ENCODE results near the gene SBK3. TPM values are rescaled to one million over a fixed set of nuclear protein-coding genes. Genes with fewer than 3 reads are reported as not detected.

The SBK3 gene
- total RNA-seq, 1 donor from 2014 or later, result not detected

- TF ChIP-seq CTCF (IDR thresholded peaks at IDR 0.05; ENCODE audit: unreplicated experiment), result no peak
- H3K4me3 Mint-ChIP-seq (ENCODE audit: low read depth), result no peak overlapping the region
These were observed 8.2 kb upstream of the SBK3 start for GRCh38 chr19:55553217-55554182.

DNA sequence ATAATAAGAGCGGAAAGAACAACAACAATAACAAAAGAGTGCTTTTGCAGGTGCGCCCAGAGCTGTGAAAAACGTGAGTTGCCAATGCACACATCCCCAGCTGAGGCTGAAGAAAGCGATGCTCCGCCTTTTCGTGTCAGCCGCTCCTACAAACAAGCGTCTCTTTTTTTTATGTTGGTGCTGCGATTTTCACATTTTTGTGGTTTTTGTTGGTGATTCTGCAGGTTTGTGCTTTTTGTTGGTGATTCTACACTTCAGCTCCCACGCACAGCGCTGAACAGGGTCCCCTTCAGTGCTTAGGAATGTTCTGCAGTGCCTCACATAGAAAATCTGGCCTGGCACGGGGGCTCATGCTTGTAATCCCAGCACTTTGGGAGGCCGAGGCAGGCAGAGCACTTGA lies 7.3 kb upstream of the SBK3 start:
- no peak for TF ChIP-seq CTCF (IDR thresholded peaks at IDR 0.05; ENCODE audit: unreplicated experiment)
- DNase-seq (ENCODE audit: low spot score, unreplicated experiment), result no peak
- Mint-ChIP-seq H3K9me3 (ENCODE audit: low read depth) (no peaks in the 10 kb centered on the region), H3K4me1 (ENCODE audit: low read depth) (peaks cover 25% of the 10 kb centered on the region), H3K4me3 (ENCODE audit: low read depth) (no peak overlapping the region), H3K27ac (peak overlapping the region; percentile 67), H3K27me3 (peaks cover 15% of the 10 kb centered on the region), H3K36me3 (ENCODE audit: insufficient read depth) (no peaks in the 10 kb centered on the region)

More at GRCh38 chr19:55553217-55554182, 8.2 kb upstream of the SBK3 start:
- H3K36me3 Mint-ChIP-seq (ENCODE audit: insufficient read depth), result no peaks in the 10 kb centered on the region
- DNase-seq (ENCODE audit: low spot score, unreplicated experiment), result no peak
- H3K9me3 Mint-ChIP-seq (ENCODE audit: low read depth), result no peaks in the 10 kb centered on the region
- peaks cover 22% of the 10 kb centered on the region for H3K4me1 Mint-ChIP-seq (ENCODE audit: low read depth)
- H3K27ac Mint-ChIP-seq, result peak overlapping the region; percentile 67
- peaks cover 15% of the 10 kb centered on the region for H3K27me3 Mint-ChIP-seq

DNA sequence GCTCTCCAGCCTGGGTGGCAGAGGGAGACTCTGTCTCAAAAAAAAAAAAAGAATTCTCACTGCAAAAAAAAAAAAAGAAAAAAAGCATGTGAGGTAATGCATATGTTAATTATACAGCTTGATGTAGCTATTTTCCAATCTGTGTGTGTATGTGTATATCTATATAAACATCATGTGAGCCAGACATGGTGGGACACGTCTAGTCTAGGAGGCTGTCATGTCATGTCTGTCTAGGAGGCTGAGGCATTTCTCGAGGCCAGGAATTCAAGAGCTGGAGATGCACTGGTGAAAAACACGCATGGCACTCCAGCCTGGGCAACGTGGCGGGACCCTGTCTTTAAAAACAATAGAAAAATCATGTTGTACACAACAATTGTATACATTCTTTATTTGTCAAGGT lies 6.9 kb upstream of the SBK3 start:
- DNase-seq (ENCODE audit: low spot score, unreplicated experiment), result no peak
- Mint-ChIP-seq H3K9me3 (ENCODE audit: low read depth) (no peaks in the 10 kb centered on the region), H3K4me3 (ENCODE audit: low read depth) (no peak overlapping the region), H3K36me3 (ENCODE audit: insufficient read depth) (no peaks in the 10 kb centered on the region), H3K27ac (no peak overlapping the region), H3K4me1 (ENCODE audit: low read depth) (peaks cover 25% of the 10 kb centered on the region), H3K27me3 (peaks cover 15% of the 10 kb centered on the region)
- no peak for TF ChIP-seq CTCF (IDR thresholded peaks at IDR 0.05; ENCODE audit: unreplicated experiment)

GRCh38 chr19:55550321-55550650 lies 4.9 kb upstream of the SBK3 start:
- Mint-ChIP-seq H3K4me1 (ENCODE audit: low read depth) (peaks cover 26% of the 10 kb centered on the region), H3K9me3 (ENCODE audit: low read depth) (no peaks in the 10 kb centered on the region), H3K36me3 (ENCODE audit: insufficient read depth) (no peaks in the 10 kb centered on the region), H3K27me3 (peaks cover 23% of the 10 kb centered on the region), H3K4me3 (ENCODE audit: low read depth) (peak overlapping the region; percentile 62), H3K27ac (peak overlapping the region; percentile 91)
- DNase-seq (ENCODE audit: low spot score, unreplicated experiment), result no peak
- TF ChIP-seq CTCF (IDR thresholded peaks at IDR 0.05; ENCODE audit: unreplicated experiment), result no peak

DNA sequence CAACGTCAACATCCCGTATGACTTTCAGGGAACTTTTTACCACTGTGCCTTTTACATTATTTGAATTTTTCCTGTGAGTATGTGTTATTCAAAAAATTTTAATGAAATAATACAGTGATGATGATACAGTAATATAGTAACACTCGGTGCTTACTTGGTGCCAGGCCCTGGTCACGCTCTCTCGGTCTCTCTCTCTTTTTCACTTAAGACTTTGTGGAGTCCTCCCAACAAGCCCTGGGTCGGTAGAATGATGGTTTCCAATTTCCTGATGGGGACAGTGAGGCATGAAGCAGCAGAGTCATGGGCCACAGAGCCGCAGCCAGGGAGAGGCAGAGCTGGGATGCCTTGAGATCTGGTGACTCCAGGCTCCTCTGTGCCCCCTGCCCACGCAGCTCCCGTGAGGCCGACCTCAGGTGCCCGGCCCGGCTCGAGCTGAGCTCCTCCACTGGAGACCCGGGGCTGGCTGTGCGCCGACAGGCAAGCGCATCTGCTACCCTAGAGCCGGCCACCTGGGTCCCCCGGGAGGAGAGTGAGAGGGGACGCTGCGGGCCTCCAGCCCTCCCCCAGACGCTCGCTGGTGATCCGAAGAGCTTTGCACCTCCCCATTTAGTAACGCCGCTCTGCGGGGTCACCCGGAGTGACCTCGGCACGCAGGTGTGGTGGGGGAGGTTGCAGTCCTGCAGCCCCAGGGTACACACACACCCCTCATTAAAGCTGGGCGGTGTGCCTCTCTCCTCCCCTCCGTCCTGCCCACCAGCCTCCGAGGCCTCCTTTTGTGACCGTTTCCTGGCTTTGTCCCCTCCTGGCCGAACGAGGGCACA lies 4.4 kb upstream of the SBK3 start:
- Mint-ChIP-seq H3K36me3 (ENCODE audit: insufficient read depth) (no peaks in the 10 kb centered on the region), H3K9me3 (ENCODE audit: low read depth) (no peaks in the 10 kb centered on the region), H3K4me3 (ENCODE audit: low read depth) (peak overlapping the region; percentile 62), H3K27ac (peak overlapping the region; percentile 91), H3K4me1 (ENCODE audit: low read depth) (peaks cover 28% of the 10 kb centered on the region), H3K27me3 (peaks cover 26% of the 10 kb centered on the region)
- TF ChIP-seq CTCF (IDR thresholded peaks at IDR 0.05; ENCODE audit: unreplicated experiment), result no peak
- no peak for DNase-seq (ENCODE audit: low spot score, unreplicated experiment)

Data from progenitor cell of endocrine pancreas (in vitro differentiated cells).